OCI-LY1 (cell line): ENCODE data around the gene CSNK1E.
"Not testable (repeated sequence)": the region's sequence is repeated elsewhere in the genome, so short reads cannot be mapped to it uniquely, and the experiment has no call there.

ENCODE experiments used
- H2AFZ ChIP-seq: fragments of 200-600 bp; sonication (generic), shearing (Covaris generic); 2 replicates; pipeline ENCODE4 v1.6.0; 2014; ENCODE audit warnings: antibody characterized with exemption, mild to moderate bottlenecking, low read length
- H3F3A ChIP-seq: fragments of 200-600 bp; sonication (generic), shearing (Covaris generic); 2 replicates; pipeline ENCODE4 v1.6.0; 2014; ENCODE audit warnings: mild to moderate bottlenecking, antibody characterized with exemption, low read length, moderate library complexity; ENCODE audit not compliant: insufficient read depth
- H3K27ac ChIP-seq: fragments of 200-600 bp; sonication (generic); 2 replicates; pipeline ENCODE4 v1.5.1; 2014; ENCODE audit warnings: low read length, mixed run types, mild to moderate bottlenecking, low read depth; ENCODE audit not compliant: poor library complexity, severe bottlenecking
- H3K27me3 ChIP-seq: fragments of 200-600 bp; sonication (generic); 2 replicates; pipeline ENCODE4 v1.6.0; 2014; ENCODE audit warnings: antibody characterized with exemption, mild to moderate bottlenecking, low read length, moderate library complexity; ENCODE audit not compliant: insufficient read depth
- H3K36me3 ChIP-seq: fragments of 200-600 bp; sonication (generic); 2 replicates; pipeline ENCODE4 v1.6.1; 2014; ENCODE audit warnings: mild to moderate bottlenecking, antibody characterized with exemption, low read length, moderate library complexity, mixed read lengths; ENCODE audit not compliant: insufficient read depth
- H3K4me1 ChIP-seq: fragments of 200-600 bp; sonication (generic); 2 replicates; pipeline ENCODE4 v1.5.1; 2014; ENCODE audit warnings: mild to moderate bottlenecking, low read length, moderate library complexity; ENCODE audit not compliant: insufficient read depth, severe bottlenecking
- H3K4me2 ChIP-seq: fragments of 200-600 bp; sonication (generic), shearing (Covaris generic); 2 replicates; pipeline ENCODE4 v1.6.1; 2014; ENCODE audit warnings: low read length
- H3K4me3 ChIP-seq: fragments of 200-600 bp; sonication (generic); 2 replicates; pipeline ENCODE4 v1.5.1; 2014; ENCODE audit warnings: low read length, low read depth, mild to moderate bottlenecking, mixed read lengths; ENCODE audit not compliant: poor library complexity, severe bottlenecking
- H3K79me2 ChIP-seq: fragments of 200-600 bp; shearing (Covaris generic); 2 replicates; pipeline ENCODE4 v1.6.1; 2016; ENCODE audit warnings: mixed run types, low read length, mixed read lengths; ENCODE audit not compliant: insufficient read depth
- H3K9ac ChIP-seq: fragments of 200-600 bp; sonication (generic), shearing (Covaris generic); 2 replicates; pipeline ENCODE4 v1.6.1; 2014; ENCODE audit warnings: mild to moderate bottlenecking, low read length, mixed read lengths
- H3K9me2 ChIP-seq: fragments of 200-600 bp; sonication (generic), shearing (Covaris generic); 2 replicates; pipeline ENCODE4 v1.6.1; 2014; ENCODE audit warnings: low read depth, mild to moderate bottlenecking, low read length, mixed read lengths
- H3K9me3 ChIP-seq: fragments of 200-600 bp; shearing (Covaris generic); 2 replicates; pipeline ENCODE4 v1.6.1; 2014; ENCODE audit warnings: low read length, mixed read lengths
- H4K20me1 ChIP-seq: fragments of 200-600 bp; sonication (generic), shearing (Covaris generic); 2 replicates; pipeline ENCODE4 v1.6.0; 2016; ENCODE audit warnings: mild to moderate bottlenecking, low read length; ENCODE audit not compliant: insufficient read depth
- EZH2 ChIP-seq: fragments of 200-600 bp; sonication (generic), shearing (Covaris generic); IDR thresholded peaks from 2 replicates; pipeline ENCODE4 v1.8.0; 2017; ENCODE audit warnings: borderline replicate concordance, mixed run types, mild to moderate bottlenecking, antibody characterized with exemption, low read length, moderate library complexity, mixed read lengths
- TF ChIP-seq, protein P1 (sequence below): fragments of 200-600 bp; sonication (generic), shearing (Covaris generic); IDR thresholded peaks from 2 replicates; pipeline ENCODE4 v1.5.1; 2017; ENCODE audit warnings: mild to moderate bottlenecking, antibody characterized with exemption, low read length, moderate library complexity, mixed read lengths

Gene CSNK1E

DNA sequence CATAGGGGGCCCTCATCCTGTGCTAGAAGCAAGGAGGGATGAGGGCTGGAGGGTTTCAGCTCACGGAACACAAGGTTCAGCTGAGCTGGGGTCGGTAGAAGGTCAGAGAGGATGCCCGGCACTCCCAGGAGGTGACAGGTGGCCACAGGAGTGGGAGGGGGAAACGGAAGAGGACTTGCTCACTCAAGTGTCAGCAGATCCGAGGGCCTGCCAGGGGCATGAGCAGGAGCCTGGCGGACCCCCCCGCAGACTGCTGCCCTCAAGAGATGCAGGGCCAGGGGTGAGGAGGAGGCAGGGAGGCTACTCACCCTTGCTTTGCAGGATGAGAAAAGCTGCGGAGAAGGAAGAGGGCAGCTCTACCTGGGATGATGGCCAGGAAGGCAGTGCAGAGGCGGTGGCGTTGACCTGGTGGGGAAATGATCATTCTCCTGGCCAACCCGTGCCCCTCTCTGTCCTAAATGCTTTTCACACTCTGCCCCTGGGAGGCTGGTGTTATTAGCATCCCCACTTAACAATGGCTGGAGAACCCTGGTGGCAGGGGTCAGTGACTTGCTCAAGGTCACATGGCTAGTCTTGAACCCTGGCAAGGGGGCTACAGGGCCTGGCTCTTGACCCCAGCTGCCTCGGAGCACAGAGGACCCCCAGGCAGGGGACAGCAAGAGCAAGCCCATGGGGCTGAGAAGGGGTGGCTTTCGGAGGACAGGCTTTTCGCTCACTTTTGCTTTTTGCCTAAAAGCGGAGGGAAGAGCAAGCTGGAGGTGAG lies 30.1 kb upstream of the CSNK1E start:
- TF ChIP-seq, protein P1, sequence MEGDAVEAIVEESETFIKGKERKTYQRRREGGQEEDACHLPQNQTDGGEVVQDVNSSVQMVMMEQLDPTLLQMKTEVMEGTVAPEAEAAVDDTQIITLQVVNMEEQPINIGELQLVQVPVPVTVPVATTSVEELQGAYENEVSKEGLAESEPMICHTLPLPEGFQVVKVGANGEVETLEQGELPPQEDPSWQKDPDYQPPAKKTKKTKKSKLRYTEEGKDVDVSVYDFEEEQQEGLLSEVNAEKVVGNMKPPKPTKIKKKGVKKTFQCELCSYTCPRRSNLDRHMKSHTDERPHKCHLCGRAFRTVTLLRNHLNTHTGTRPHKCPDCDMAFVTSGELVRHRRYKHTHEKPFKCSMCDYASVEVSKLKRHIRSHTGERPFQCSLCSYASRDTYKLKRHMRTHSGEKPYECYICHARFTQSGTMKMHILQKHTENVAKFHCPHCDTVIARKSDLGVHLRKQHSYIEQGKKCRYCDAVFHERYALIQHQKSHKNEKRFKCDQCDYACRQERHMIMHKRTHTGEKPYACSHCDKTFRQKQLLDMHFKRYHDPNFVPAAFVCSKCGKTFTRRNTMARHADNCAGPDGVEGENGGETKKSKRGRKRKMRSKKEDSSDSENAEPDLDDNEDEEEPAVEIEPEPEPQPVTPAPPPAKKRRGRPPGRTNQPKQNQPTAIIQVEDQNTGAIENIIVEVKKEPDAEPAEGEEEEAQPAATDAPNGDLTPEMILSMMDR, result no peak
- no peak for TF ChIP-seq EZH2
- Histone ChIP-seq H3F3A (no peaks in the 10 kb centered on the region), H4K20me1 (no peaks in the 10 kb centered on the region), H3K27me3 (no peaks in the 10 kb centered on the region; the same call in 1 of the 2 replicates), H3K9me3 (no peaks in the 10 kb centered on the region), H3K4me1 (no peaks in the 10 kb centered on the region), H2AFZ (no peak overlapping the region), H3K9me2 (no peaks in the 10 kb centered on the region), H3K9ac (no peak overlapping the region), H3K36me3 (no peaks in the 10 kb centered on the region; the same call in 1 of the 2 replicates), H3K4me2 (no peak overlapping the region), H3K4me3 (no peak overlapping the region), H3K79me2 (no peaks in the 10 kb centered on the region), H3K27ac (no peak overlapping the region)

DNA sequence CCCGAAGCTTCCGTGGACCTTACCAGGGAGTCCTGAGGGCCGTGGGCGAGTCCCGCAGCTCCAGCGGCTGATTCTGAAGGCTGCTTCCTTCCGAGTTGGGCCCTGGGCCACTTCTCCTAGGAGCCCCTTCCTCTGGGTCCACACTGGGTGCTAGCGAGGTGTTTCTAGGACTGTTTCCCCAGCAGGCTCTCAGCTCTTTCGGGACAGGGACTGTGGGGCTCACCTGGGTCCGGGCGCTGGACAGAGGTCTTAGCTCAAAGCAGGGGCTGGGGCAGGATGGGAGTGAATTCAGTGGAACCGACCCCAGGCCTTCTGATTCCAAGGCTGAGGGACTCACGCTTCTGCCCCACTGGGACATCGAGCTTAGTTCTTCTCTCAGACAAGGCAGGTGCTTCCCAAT lies 29.3 kb upstream of the CSNK1E start:
- TF ChIP-seq, protein P1, result no peak
- TF ChIP-seq EZH2, result no peak

DNA sequence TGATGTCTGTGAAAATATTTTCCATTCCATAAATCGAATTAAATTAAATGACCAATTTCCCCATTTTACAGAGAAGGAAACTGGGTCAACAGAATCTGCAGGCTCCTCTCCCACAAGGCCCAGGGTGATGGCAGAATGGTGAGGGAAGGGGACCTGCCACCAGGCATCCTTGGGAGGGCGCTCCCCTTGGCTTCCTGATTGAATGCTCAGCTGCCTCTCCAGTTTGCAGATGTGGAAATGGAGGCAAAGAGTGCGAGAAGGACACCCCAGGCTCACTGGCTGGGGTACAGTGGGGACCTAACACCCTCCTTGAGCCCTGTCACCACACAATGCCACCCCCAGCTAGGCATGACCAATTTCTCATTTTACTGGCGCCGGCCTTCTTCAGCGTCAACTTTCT lies 28.5 kb upstream of the CSNK1E start:
- TF ChIP-seq, protein P1, result no peak
- TF ChIP-seq EZH2, result no peak
- no peaks in the 10 kb centered on the region for H3K9me2 ChIP-seq
- H3K27me3 ChIP-seq, result no peaks in the 10 kb centered on the region; the same call in 1 of the 2 replicates
- H3K4me3 ChIP-seq, result no peak overlapping the region
- H3K4me2 ChIP-seq, result no peak overlapping the region
- no peaks in the 10 kb centered on the region for H3K4me1 ChIP-seq
- no peaks in the 10 kb centered on the region for H4K20me1 ChIP-seq
- no peaks in the 10 kb centered on the region for H3K9me3 ChIP-seq
- no peaks in the 10 kb centered on the region for H3K79me2 ChIP-seq
- H3K36me3 ChIP-seq, result no peaks in the 10 kb centered on the region; the same call in 1 of the 2 replicates
- H3K9ac ChIP-seq, result no peak overlapping the region
- no peak overlapping the region for H3K27ac ChIP-seq
- H2AFZ ChIP-seq, result no peak overlapping the region
- no peaks in the 10 kb centered on the region for H3F3A ChIP-seq

More for the DNA sequence above, 29.3 kb upstream of the CSNK1E start:
- Histone ChIP-seq H3K9ac (no peak overlapping the region), H3K27me3 (no peaks in the 10 kb centered on the region; the same call in 1 of the 2 replicates), H3K4me3 (no peak overlapping the region), H3K27ac (no peak overlapping the region), H3K36me3 (no peaks in the 10 kb centered on the region; the same call in 1 of the 2 replicates), H3K79me2 (no peaks in the 10 kb centered on the region), H3F3A (no peaks in the 10 kb centered on the region), H4K20me1 (no peaks in the 10 kb centered on the region), H2AFZ (no peak overlapping the region), H3K9me3 (no peaks in the 10 kb centered on the region), H3K9me2 (no peaks in the 10 kb centered on the region), H3K4me1 (no peaks in the 10 kb centered on the region), H3K4me2 (no peak overlapping the region)

DNA sequence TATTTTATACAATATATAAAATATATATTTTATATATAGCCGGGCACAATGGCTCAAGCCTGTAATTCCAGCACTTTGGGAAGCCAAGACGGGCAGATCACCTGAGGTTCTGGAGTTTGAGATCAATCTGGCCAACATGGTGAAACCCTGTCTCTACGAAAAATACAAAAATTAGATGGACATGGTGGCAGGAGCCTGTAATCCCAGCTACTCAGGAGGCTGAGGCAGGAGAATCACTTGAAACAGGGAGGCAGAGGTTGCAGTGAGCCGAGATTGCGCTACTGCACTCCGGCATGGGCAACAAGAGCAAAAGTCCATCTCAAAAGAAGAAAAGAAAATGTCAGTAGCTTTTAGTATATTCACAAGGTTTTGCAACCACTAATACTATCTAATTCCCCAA lies 22.7 kb upstream of the CSNK1E start:
- H3K9ac ChIP-seq, H3K36me3 ChIP-seq, H3K27me3 ChIP-seq, H3K4me2 ChIP-seq, H3K9me2 ChIP-seq, H3K4me3 ChIP-seq, H3K79me2 ChIP-seq, H3F3A ChIP-seq, H3K27ac ChIP-seq, H4K20me1 ChIP-seq, H2AFZ ChIP-seq, H3K9me3 ChIP-seq: not testable (repeated sequence)
- peaks cover 11% of the 10 kb centered on the region for H3K4me1 ChIP-seq
